Left ventricle myocardium inferior (tissue), 1 donor: Measurements from ENCODE around the gene CYBC1. TPM values are rescaled to one million over a fixed set of nuclear protein-coding genes. Genes with fewer than 3 reads are reported as not detected.

Source experiments
- DNase-seq: peaks from one replicate; pipeline ENCODE4 v3.0.0-alpha.2; 2020
- H3K27ac ChIP-seq: fragments of 200-600 bp; replicated peaks from 2 replicates; pipeline ENCODE4 v1.8.0; 2021
- H3K27me3 ChIP-seq: fragments of 200-600 bp; 2 replicates; pipeline ENCODE4 v1.8.0; 2021; ENCODE audit warnings: low read depth
- H3K36me3 ChIP-seq: fragments of 200-600 bp; 2 replicates; pipeline ENCODE4 v1.8.0; 2021
- H3K4me1 ChIP-seq: fragments of 200-600 bp; 2 replicates; pipeline ENCODE4 v1.8.0; 2021
- H3K4me3 ChIP-seq: fragments of 200-600 bp; 2 replicates; pipeline ENCODE4 v1.8.0; 2021; ENCODE audit warnings: mild to moderate bottlenecking, moderate library complexity
- H3K9me3 ChIP-seq: fragments of 200-600 bp; replicated peaks from 2 replicates; pipeline ENCODE4 v1.8.0; 2021
- intact Hi-C: fragments of 100-400 bp; cut with micrococcal nuclease; formaldehyde crosslinking; loops from one replicate; pipeline ENCODE4 v1.11.0; 2022
- total RNA-seq: library from RNA; stranded (reverse); fragmentation: NEBNext Ultra II Directional; extraction: Animal tissue kit (Norgen Biotek cat#: 25700); gene quantifications from one replicate; pipeline ENCODE4 v1.2.1, GENCODE V29; 2021
- TF ChIP-seq, protein P1 (sequence below): fragments of 200-600 bp; IDR thresholded peaks from 2 replicates; pipeline ENCODE4 v1.8.0; 2021; ENCODE audit warnings: antibody characterized with exemption, mild to moderate bottlenecking, borderline replicate concordance
- donor health status: DM: no; HTN: yes; CAD: no; lungs with severe emphysema.

The CYBC1 gene
- total RNA-seq, 1 donor from 2014 or later: 23.8 TPM

DNA sequence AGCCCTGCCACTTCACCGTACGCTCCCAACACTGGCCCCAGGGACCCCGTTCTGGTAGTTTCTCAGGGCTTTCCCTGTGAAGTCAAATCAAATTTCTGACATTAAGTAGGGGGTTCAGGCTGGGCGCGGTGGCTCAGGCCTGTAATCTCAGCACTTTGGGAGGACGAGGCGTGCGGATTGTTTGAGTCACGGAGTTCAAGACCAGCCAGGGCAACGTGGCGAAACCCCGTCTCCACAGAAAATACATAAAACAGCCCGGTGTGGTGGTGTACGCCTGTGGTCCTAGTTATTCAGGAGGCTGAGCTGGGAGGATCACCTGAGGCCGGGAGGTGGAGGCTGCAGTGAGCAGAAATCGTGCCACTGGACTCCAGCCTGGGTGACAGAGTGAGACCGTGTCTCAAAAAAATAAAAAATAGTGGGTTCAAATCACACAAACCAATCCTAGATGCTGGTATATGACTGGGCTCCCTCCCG lies 632 bp downstream of the CYBC1 start:
- TF ChIP-seq, protein P1, sequence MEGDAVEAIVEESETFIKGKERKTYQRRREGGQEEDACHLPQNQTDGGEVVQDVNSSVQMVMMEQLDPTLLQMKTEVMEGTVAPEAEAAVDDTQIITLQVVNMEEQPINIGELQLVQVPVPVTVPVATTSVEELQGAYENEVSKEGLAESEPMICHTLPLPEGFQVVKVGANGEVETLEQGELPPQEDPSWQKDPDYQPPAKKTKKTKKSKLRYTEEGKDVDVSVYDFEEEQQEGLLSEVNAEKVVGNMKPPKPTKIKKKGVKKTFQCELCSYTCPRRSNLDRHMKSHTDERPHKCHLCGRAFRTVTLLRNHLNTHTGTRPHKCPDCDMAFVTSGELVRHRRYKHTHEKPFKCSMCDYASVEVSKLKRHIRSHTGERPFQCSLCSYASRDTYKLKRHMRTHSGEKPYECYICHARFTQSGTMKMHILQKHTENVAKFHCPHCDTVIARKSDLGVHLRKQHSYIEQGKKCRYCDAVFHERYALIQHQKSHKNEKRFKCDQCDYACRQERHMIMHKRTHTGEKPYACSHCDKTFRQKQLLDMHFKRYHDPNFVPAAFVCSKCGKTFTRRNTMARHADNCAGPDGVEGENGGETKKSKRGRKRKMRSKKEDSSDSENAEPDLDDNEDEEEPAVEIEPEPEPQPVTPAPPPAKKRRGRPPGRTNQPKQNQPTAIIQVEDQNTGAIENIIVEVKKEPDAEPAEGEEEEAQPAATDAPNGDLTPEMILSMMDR: no peak
- DNase-seq: no peak
- peak overlapping the region; percentile 93 for H3K27ac ChIP-seq
- intact Hi-C loops: no loop called here
- H3K27me3 ChIP-seq: no peaks in the 10 kb centered on the region
- H3K4me3 ChIP-seq: peak overlapping the region; percentile 87
- peaks cover 46% of the 10 kb centered on the region for H3K4me1 ChIP-seq
- H3K9me3 ChIP-seq: no peaks in the 10 kb centered on the region
- H3K36me3 ChIP-seq: peaks cover 4% of the 10 kb centered on the region

DNA sequence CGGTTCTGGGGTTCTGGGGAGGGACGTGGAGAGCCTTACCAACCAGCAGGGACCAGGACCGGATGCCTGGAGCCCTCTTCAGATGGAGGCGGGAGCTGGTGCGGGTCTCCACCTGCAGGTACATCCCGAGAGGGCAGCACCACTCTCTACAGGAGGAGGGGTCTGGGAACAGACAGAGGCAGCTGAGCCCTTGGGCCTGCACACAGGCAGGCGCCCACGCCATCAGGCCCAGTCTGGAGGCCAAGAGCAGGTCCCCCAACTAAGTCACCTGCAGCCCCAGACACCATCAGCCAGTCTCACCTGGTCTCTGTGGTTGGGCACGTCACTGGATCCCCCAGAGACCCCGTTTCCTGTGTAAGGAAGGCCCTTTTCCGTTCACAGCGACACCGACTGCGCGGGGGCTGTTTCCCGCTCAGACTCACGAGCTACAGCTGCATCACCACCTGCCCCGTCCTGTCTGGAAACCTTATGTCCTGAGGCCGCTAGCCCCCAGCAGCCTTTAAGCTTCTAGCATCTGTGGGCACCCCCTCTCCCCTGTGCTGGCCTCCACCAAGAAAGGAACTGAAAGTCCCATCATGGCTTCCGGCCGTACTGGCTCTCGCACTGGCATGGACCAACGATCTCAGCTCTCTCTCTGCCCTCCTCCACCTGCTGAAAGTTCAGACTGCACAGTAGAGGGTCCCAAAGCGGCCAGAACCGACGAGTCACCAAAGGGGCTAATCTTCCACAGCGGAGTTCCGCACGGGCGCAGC lies 1.2 kb downstream of the CYBC1 start:
- no peak for DNase-seq
- H3K36me3 ChIP-seq: peaks cover 8% of the 10 kb centered on the region
- no peaks in the 10 kb centered on the region for H3K27me3 ChIP-seq
- H3K4me3 ChIP-seq: peak overlapping the region; percentile 87
- intact Hi-C loops: no loop called here
- no peaks in the 10 kb centered on the region for H3K9me3 ChIP-seq
- TF ChIP-seq, protein P1: no peak
- peak overlapping the region; percentile 93 for H3K27ac ChIP-seq
- peaks cover 46% of the 10 kb centered on the region for H3K4me1 ChIP-seq

DNA sequence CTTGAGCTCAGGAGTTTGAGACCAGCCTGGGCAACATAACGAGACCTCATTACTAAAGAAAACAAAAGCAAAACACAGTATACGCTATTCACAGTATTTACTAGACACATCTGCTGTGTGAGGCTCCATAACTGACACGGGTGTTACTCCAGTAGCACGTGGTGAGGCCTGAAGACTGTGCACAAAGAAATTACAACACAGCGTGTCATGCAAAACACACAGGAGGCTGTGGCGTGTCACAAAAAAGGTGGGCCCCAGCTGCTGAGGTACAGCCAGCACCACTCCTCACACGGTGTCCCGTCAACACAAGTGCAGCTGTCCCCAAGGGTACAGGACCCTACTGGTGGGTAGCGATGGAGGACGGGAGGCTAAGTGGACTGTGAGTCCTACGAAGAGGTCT lies 2.7 kb downstream of the CYBC1 start:
- Histone ChIP-seq H3K27me3 (no peaks in the 10 kb centered on the region), H3K4me1 (peaks cover 46% of the 10 kb centered on the region), H3K27ac (no peak overlapping the region), H3K4me3 (no peak overlapping the region), H3K36me3 (peaks cover 15% of the 10 kb centered on the region), H3K9me3 (no peaks in the 10 kb centered on the region)
- intact Hi-C loops: no loop called here
- TF ChIP-seq, protein P1: no peak
- DNase-seq: no peak

DNA sequence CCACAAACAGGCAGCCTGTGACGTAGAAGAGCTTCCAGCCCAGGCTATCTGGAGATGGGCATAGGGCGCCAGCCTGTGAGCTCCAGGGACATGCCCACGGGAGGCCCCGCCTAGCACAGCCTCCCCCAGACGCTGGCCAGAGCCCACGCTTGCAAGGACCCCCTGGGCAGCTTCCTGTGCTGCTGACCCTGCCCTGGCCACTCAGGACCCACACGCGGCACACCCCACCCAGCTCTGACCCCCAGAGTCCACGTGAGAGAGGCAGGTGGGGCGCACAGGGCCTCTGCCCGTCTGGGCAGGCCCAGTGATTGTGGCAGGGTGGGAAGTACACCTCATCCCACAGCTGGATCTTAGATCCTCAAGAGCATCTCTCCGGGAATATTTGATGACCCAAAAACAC lies 3.9 kb downstream of the CYBC1 start:
- Histone ChIP-seq H3K27ac (no peak overlapping the region), H3K4me3 (no peak overlapping the region), H3K27me3 (no peaks in the 10 kb centered on the region), H3K9me3 (no peaks in the 10 kb centered on the region), H3K4me1 (peaks cover 40% of the 10 kb centered on the region), H3K36me3 (peaks cover 25% of the 10 kb centered on the region)
- intact Hi-C loops: no loop called here
- DNase-seq: no peak
- TF ChIP-seq, protein P1: no peak

- TF ChIP-seq, protein P1: no peak
- DNase-seq: no peak
- H3K4me3 ChIP-seq: no peak overlapping the region
- H3K9me3 ChIP-seq: no peaks in the 10 kb centered on the region
- H3K4me1 ChIP-seq: peaks cover 34% of the 10 kb centered on the region
- no peaks in the 10 kb centered on the region for H3K27me3 ChIP-seq
- no peak overlapping the region for H3K27ac ChIP-seq
- peaks cover 25% of the 10 kb centered on the region for H3K36me3 ChIP-seq
- intact Hi-C loops: no loop called here
Observed at GRCh38 chr17:82446124-82446523, 4.4 kb downstream of the CYBC1 start.
